OCI-LY7 (cell line): Measurements from ENCODE around the gene SEC24B. TPM values are rescaled to one million over a fixed set of nuclear protein-coding genes. Genes with fewer than 3 reads are reported as not detected.

Experiments used
- BruUV-seq: library from RNA; stranded (reverse); fragments of 400-500 nt; replicated peaks from 2 replicates; lab custom pipeline; 2021; lab: Mats Ljungman, UMichigan
- CTCF ChIA-PET: fragments of 300-600 bp; sonication (Branson Sonifier 250); formaldehyde crosslinking; loops from one replicate; lab custom pipeline; 2022; ENCODE audit warnings: antibody characterized with exemption; ENCODE audit not compliant: unreplicated experiment; lab: Charles Lee
- POLR2A ChIA-PET: fragments of 300-600 bp; sonication (Branson Sonifier 250); formaldehyde crosslinking; loops from one replicate; lab custom pipeline; 2022; ENCODE audit warnings: antibody characterized with exemption; lab: Charles Lee
- DNase-seq: peaks from one replicate; pipeline ENCODE4 v3.0.0-alpha.2; 2015; ENCODE audit warnings: low spot score
- H2AFZ ChIP-seq: fragments of 200-600 bp; sonication (generic), shearing (Covaris generic); 2 replicates; pipeline ENCODE4 v1.6.1; 2014; ENCODE audit warnings: mild to moderate bottlenecking, antibody characterized with exemption, low read length, moderate library complexity
- H3K27ac ChIP-seq: fragments of 200-600 bp; sonication (generic); 2 replicates; pipeline ENCODE4 v1.5.1; 2014; ENCODE audit warnings: mixed run types, low read depth, mild to moderate bottlenecking, moderate library complexity, low read length, inconsistent platforms; ENCODE audit not compliant: poor library complexity, severe bottlenecking
- H3K36me3 ChIP-seq: fragments of 200-600 bp; sonication (generic); 2 replicates; pipeline ENCODE4 v1.6.1; 2014; ENCODE audit warnings: mild to moderate bottlenecking, antibody characterized with exemption, low read length, moderate library complexity, mixed read lengths; ENCODE audit not compliant: insufficient read depth
- H3K4me1 ChIP-seq: fragments of 200-600 bp; sonication (generic); 2 replicates; pipeline ENCODE4 v1.5.1; 2014; ENCODE audit warnings: mild to moderate bottlenecking, low read length; ENCODE audit not compliant: insufficient read depth, poor library complexity, severe bottlenecking
- H3K4me2 ChIP-seq: fragments of 200-600 bp; sonication (generic); 2 replicates; pipeline ENCODE4 v1.6.1; 2014; ENCODE audit warnings: mild to moderate bottlenecking, low read length
- H3K4me3 ChIP-seq: fragments of 200-600 bp; sonication (generic); 2 replicates; pipeline ENCODE4 v1.5.1; 2014; ENCODE audit warnings: mild to moderate bottlenecking, low read depth, low read length; ENCODE audit not compliant: poor library complexity, severe bottlenecking
- H3K79me2 ChIP-seq: fragments of 200-600 bp; sonication (generic); 2 replicates; pipeline ENCODE4 v1.6.1; 2016; ENCODE audit warnings: low read depth, mild to moderate bottlenecking, low read length, moderate library complexity, mixed read lengths; ENCODE audit not compliant: insufficient read depth
- H3K9me2 ChIP-seq: fragments of 200-600 bp; sonication (generic); 2 replicates; pipeline ENCODE4 v1.6.1; 2016; ENCODE audit warnings: mild to moderate bottlenecking, low read length, mixed read lengths; ENCODE audit not compliant: insufficient read depth
- H3K9me3 ChIP-seq: fragments of 200-600 bp; sonication (generic); 2 replicates; pipeline ENCODE4 v1.6.1; 2014; ENCODE audit warnings: mild to moderate bottlenecking, mixed run types, low read length, mixed read lengths
- H4K20me1 ChIP-seq: fragments of 200-600 bp; sonication (generic); 2 replicates; pipeline ENCODE4 v1.6.1; 2014; ENCODE audit warnings: mild to moderate bottlenecking, antibody characterized with exemption, low read length, moderate library complexity, mixed read lengths; ENCODE audit not compliant: insufficient read depth
- EZH2phosphoT487 ChIP-seq: fragments of 200-600 bp; sonication (generic); IDR thresholded peaks from 2 replicates; pipeline ENCODE4 v1.6.1; 2018; ENCODE audit warnings: low read depth, borderline replicate concordance, mild to moderate bottlenecking, mixed run types, antibody characterized with exemption, low read length, moderate library complexity, mixed read lengths
- intact Hi-C: fragments of 100-400 bp; cut with micrococcal nuclease; formaldehyde crosslinking; loops from one replicate; pipeline ENCODE4 v1.10.0; 2022; ENCODE audit not compliant: unreplicated experiment
- total RNA-seq, 2 experiments: library from RNA; depleted of rRNA in 1 of 2; stranded (reverse); fragments of >200 nt in 1 of 2; shearing (Covaris generic) in 1 of 2; gene quantifications; 2 replicates each; pipeline ENCODE4 v1.2.3, GENCODE V29; 2014 to 2022
- TF ChIP-seq, protein P1 (sequence below): fragments of 200-600 bp; sonication (generic); conservative IDR thresholded peaks from 2 replicates; pipeline ENCODE4 v1.5.1; 2014; ENCODE audit warnings: mild to moderate bottlenecking, antibody characterized with exemption, low read length, moderate library complexity, mixed read lengths

The SEC24B gene
- total RNA-seq, 2 experiments from 2014 or later, result 13.1 to 26.3 TPM

- no peaks in the 10 kb centered on the region for H3K9me3 ChIP-seq
- intact Hi-C loops, result no loop called here
- peaks cover 78% of the 10 kb centered on the region for H3K79me2 ChIP-seq
- DNase-seq, result no peak
- BruUV-seq, result no TSS peak
- peaks cover 77% of the 10 kb centered on the region for H3K36me3 ChIP-seq
- H3K4me3 ChIP-seq, result no peak overlapping the region
- no peaks in the 10 kb centered on the region for H3K4me1 ChIP-seq
- POLR2A ChIA-PET, result interaction anchor here (1.1 to 1.2 kb wide), 2 partner anchors 18 to 216 kb away, joined by 3 read pairs; no protein-coding TSS in a partner anchor
- no peak overlapping the region for H3K4me2 ChIP-seq
- TF ChIP-seq EZH2phosphoT487, result no peak
- CTCF ChIA-PET, result no interaction called here
- no peaks in the 10 kb centered on the region for H3K9me2 ChIP-seq
- H4K20me1 ChIP-seq, result peaks cover 5% of the 10 kb centered on the region; the same call in 1 of the 2 replicates
- H3K27ac ChIP-seq, result no peak overlapping the region
- H2AFZ ChIP-seq, result no peak overlapping the region
Measured at GRCh38 chr4:109469915-109470314, 36.3 kb downstream of the SEC24B start.

GRCh38 chr4:109472343-109472761, 38.7 kb downstream of the SEC24B start:
- Histone ChIP-seq H3K27ac (no peak overlapping the region), H3K9me3 (no peaks in the 10 kb centered on the region), H3K4me3 (no peak overlapping the region), H3K4me2 (no peak overlapping the region), H3K9me2 (no peaks in the 10 kb centered on the region; the same call in 1 of the 2 replicates), H3K4me1 (no peaks in the 10 kb centered on the region), H2AFZ (no peak overlapping the region), H3K36me3 (peaks cover 71% of the 10 kb centered on the region), H4K20me1 (peaks cover 5% of the 10 kb centered on the region; the same call in 1 of the 2 replicates), H3K79me2 (peaks cover 88% of the 10 kb centered on the region)
- BruUV-seq, result no TSS peak
- CTCF ChIA-PET, result no interaction called here
- TF ChIP-seq, protein P1, sequence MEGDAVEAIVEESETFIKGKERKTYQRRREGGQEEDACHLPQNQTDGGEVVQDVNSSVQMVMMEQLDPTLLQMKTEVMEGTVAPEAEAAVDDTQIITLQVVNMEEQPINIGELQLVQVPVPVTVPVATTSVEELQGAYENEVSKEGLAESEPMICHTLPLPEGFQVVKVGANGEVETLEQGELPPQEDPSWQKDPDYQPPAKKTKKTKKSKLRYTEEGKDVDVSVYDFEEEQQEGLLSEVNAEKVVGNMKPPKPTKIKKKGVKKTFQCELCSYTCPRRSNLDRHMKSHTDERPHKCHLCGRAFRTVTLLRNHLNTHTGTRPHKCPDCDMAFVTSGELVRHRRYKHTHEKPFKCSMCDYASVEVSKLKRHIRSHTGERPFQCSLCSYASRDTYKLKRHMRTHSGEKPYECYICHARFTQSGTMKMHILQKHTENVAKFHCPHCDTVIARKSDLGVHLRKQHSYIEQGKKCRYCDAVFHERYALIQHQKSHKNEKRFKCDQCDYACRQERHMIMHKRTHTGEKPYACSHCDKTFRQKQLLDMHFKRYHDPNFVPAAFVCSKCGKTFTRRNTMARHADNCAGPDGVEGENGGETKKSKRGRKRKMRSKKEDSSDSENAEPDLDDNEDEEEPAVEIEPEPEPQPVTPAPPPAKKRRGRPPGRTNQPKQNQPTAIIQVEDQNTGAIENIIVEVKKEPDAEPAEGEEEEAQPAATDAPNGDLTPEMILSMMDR, result no peak
- no peak for TF ChIP-seq EZH2phosphoT487
- intact Hi-C loops, result no loop called here
- no peak for DNase-seq
- POLR2A ChIA-PET, result no interaction called here

- DNase-seq, result no peak
- Histone ChIP-seq H2AFZ (no peak overlapping the region), H3K36me3 (peaks cover 63% of the 10 kb centered on the region), H3K4me1 (no peaks in the 10 kb centered on the region), H3K79me2 (peaks cover 82% of the 10 kb centered on the region), H3K9me3 (no peaks in the 10 kb centered on the region), H3K27ac (no peak overlapping the region), H4K20me1 (peaks cover 5% of the 10 kb centered on the region; the same call in 1 of the 2 replicates), H3K9me2 (no peaks in the 10 kb centered on the region; the same call in 1 of the 2 replicates), H3K4me2 (no peak overlapping the region), H3K4me3 (no peak overlapping the region)
- POLR2A ChIA-PET, result interaction anchor here (3.0 kb wide), 1 partner anchor 12 kb away, joined by 18 read pairs; no protein-coding TSS in a partner anchor
- intact Hi-C loops, result no loop called here
- TF ChIP-seq, protein P1, result no peak
- TF ChIP-seq EZH2phosphoT487, result no peak
- no TSS peak for BruUV-seq
- CTCF ChIA-PET, result interaction anchor here (0.5 kb wide), 1 partner anchor 84 kb away, joined by 3 read pairs; no protein-coding TSS in a partner anchor
Measured at GRCh38 chr4:109473824-109474223, 40.2 kb downstream of the SEC24B start.
